Hematopoietic multipotent progenitor cell treated with erythropoietin and hydrocortisone succinate and interleukin-3 and kit ligand, for 17 days (in vitro differentiated cells): ENCODE data around the gene HAUS2.

Source experiments
- DNase-seq: peaks from one replicate; pipeline ENCODE4 v3.0.0-alpha.2; 2015; ENCODE audit warnings: low spot score

Gene HAUS2

DNA sequence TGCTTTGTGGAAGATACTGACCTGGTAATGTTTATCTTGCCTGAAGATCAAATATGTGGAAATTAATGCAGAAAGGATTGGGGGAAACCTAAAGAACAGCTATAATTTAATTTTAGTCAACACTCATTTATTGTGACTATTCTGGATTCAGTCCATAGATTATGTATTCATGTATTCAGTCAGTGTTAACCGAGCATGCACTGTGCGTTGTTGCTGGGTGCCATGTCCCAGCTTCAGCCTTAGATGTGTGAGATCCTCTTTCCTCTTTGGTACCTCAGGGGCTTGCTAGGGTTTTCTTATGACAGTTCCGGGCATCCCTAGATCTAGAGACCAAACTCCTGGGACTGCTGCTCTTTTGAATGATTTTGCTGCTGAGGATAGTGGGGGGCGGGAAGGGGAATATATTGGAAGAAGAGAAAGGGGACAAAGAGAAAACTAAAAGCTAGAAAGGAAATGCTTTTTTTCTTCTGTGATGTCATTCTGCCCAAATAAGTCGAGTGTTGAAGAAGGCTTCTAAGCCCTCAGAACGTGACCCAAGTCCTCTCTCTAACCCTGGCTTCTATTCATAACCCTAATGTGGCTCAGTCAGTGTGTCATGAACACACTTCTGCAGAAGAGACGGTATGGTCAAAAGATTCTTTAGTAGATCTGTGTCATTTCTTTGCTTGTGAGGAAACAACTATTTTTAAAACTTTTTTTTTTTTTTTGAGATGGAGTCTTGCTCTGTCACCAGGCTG is 60.3 kb downstream of the HAUS2 start:
- no peak for DNase-seq

DNA sequence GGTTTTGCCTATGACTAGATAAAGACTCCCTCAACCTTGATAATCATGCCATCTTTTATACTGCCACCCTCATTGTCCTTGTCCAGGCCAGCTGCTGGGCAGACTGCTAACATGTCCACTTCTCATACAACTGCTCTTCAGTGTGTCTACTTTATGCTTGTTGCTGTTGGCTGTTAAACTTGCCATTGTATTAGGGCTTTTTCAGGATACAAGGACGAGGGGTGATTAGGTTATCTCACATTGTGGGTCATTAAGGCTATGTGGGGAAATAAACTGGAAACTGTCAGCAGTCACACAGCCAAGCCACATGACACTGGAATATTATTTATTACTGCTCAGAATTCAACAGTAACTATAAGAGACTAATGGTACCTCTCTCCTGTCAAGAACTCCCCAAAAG is 62.9 kb downstream of the HAUS2 start:
- DNase-seq: no peak

- no peak for DNase-seq
Observed at GRCh38 chr15:42612367-42612912, 63.8 kb downstream of the HAUS2 start.

GRCh38 chr15:42616107-42616506 is 67.5 kb downstream of the HAUS2 start:
- DNase-seq: no peak
